ENCODE results near the gene PHACTR2. TPM values are rescaled to one million over a fixed set of nuclear protein-coding genes. Genes with fewer than 3 reads are reported as not detected.

Gene PHACTR2
- total and polyA plus RNA-seq, 10 of the 15 experiments (the other 5 are each of a cell fraction or from before 2014, with no cell fraction given) = 1.4 to 19.1 (median 5.3) TPM

GRCh38 chr6:143784316-143784715 is 106.6 kb downstream of the PHACTR2 start:
- ChIA-PET SMC1A (ENCODE audit: uncharacterized antibody, unreplicated experiment) (no interaction called here), RAD21 (ENCODE audit: unreplicated experiment) (no interaction called here), CTCF (interaction anchor here (0.7 kb wide), 1 partner anchor 492 kb away, joined by 3 read pairs; no protein-coding TSS in a partner anchor), POLR2A (no interaction called here)
- Histone ChIP-seq H4K20me1 (ENCODE audit: control insufficient read depth, insufficient read depth) (no peaks in the 10 kb centered on the region), H3K9ac (ENCODE audit: control insufficient read depth, insufficient read depth, low read length) (no peak overlapping the region), H3K27me3 (replicated peaks in 1 of 2; ENCODE audit: control insufficient read depth in 2 of 2, insufficient read depth in 2 of 2, low read length in 1 of 2) (no peaks in the 10 kb centered on the region), H3K4me3 (no peak overlapping the region), H3K79me2 (ENCODE audit: control insufficient read depth, insufficient read depth, low read length) (no peaks in the 10 kb centered on the region), H3K36me3 (ENCODE audit: control insufficient read depth in 2 of 2, insufficient read depth in 2 of 2, low read length in 1 of 2) (no peaks in the 10 kb centered on the region), H3K4me1 (ENCODE audit: control insufficient read depth, insufficient read depth, low read length) (no peaks in the 10 kb centered on the region), H3K4me2 (ENCODE audit: control insufficient read depth, insufficient read depth) (no peak overlapping the region), H3K9me3 (replicated peaks; ENCODE audit: control insufficient read depth, insufficient read depth, low read length) (no peaks in the 10 kb centered on the region; the same call in 2 of the 3 replicates), H2AFZ (ENCODE audit: control insufficient read depth, low read depth, low read length) (no peak overlapping the region), H3K27ac (ENCODE audit: control insufficient read depth, insufficient read depth) (no peak overlapping the region)
- ATAC-seq (no peak), FAIRE-seq (no peak), DNase-seq (ENCODE audit: low read depth, low spot score) (no peak)
- in situ Hi-C loops (cut with MboI) (no loop called here), intact Hi-C loops (cut with micrococcal nuclease; ENCODE audit: unreplicated experiment) (no loop called here)
- no peak for TF ChIP-seq JUND (IDR thresholded peaks at IDR 0.05; ENCODE audit: low read depth, low read length)
- TF ChIP-seq, protein P1, sequence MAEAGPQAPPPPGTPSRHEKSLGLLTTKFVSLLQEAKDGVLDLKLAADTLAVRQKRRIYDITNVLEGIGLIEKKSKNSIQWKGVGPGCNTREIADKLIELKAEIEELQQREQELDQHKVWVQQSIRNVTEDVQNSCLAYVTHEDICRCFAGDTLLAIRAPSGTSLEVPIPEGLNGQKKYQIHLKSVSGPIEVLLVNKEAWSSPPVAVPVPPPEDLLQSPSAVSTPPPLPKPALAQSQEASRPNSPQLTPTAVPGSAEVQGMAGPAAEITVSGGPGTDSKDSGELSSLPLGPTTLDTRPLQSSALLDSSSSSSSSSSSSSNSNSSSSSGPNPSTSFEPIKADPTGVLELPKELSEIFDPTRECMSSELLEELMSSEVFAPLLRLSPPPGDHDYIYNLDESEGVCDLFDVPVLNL (IDR thresholded peaks at IDR 0.05; ENCODE audit: low read depth, low read length) = no peak
- TF ChIP-seq KDM1A (IDR thresholded peaks at IDR 0.05; ENCODE audit: borderline replicate concordance) = no peak
- no peak for TF ChIP-seq IRF5 (IDR thresholded peaks at IDR 0.05; ENCODE audit: borderline replicate concordance)
- no peak for TF ChIP-seq ATF7 (IDR thresholded peaks at IDR 0.05; ENCODE audit: low read depth)
- TF ChIP-seq, protein P2, sequence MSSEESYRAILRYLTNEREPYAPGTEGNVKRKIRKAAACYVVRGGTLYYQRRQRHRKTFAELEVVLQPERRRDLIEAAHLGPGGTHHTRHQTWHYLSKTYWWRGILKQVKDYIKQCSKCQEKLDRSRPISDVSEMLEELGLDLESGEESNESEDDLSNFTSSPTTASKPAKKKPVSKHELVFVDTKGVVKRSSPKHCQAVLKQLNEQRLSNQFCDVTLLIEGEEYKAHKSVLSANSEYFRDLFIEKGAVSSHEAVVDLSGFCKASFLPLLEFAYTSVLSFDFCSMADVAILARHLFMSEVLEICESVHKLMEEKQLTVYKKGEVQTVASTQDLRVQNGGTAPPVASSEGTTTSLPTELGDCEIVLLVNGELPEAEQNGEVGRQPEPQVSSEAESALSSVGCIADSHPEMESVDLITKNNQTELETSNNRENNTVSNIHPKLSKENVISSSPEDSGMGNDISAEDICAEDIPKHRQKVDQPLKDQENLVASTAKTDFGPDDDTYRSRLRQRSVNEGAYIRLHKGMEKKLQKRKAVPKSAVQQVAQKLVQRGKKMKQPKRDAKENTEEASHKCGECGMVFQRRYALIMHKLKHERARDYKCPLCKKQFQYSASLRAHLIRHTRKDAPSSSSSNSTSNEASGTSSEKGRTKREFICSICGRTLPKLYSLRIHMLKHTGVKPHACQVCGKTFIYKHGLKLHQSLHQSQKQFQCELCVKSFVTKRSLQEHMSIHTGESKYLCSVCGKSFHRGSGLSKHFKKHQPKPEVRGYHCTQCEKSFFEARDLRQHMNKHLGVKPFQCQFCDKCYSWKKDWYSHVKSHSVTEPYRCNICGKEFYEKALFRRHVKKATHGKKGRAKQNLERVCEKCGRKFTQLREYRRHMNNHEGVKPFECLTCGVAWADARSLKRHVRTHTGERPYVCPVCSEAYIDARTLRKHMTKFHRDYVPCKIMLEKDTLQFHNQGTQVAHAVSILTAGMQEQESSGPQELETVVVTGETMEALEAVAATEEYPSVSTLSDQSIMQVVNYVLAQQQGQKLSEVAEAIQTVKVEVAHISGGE (CRISPR knock-in tag; IDR thresholded peaks at IDR 0.05) = no peak
- no peak for TF ChIP-seq MXI1 (IDR thresholded peaks at IDR 0.05; ENCODE audit: low read depth, low read length)
- TF ChIP-seq ZBTB40 (IDR thresholded peaks at IDR 0.05; ENCODE audit: borderline replicate concordance) = no peak
- TF ChIP-seq ETV6 (conservative IDR thresholded peaks at IDR 0.05 in 1 of 2, IDR thresholded peaks at IDR 0.05 in 1 of 2; ENCODE audit: borderline replicate concordance in 1 of 2, low read depth in 1 of 2) = no peak
- BruUV-seq (replicated peaks) = no TSS peak
